Activated CD8-positive, alpha-beta memory T cell treated with anti-CD3 and anti-CD28 coated beads, Interleukin-2, amount 50 U/mL, for 1 hour (primary cell): Measurements from ENCODE around the gene AJAP1.
"Not testable (repeated sequence)": the region's sequence is repeated elsewhere in the genome, so short reads cannot be mapped to it uniquely, and the experiment has no call there.

ENCODE experiments used
- DNase-seq: peaks from one replicate; pipeline ENCODE4 v3.0.0-alpha.2; 2020; ENCODE audit errors: extremely low read depth

Gene AJAP1, protein sequence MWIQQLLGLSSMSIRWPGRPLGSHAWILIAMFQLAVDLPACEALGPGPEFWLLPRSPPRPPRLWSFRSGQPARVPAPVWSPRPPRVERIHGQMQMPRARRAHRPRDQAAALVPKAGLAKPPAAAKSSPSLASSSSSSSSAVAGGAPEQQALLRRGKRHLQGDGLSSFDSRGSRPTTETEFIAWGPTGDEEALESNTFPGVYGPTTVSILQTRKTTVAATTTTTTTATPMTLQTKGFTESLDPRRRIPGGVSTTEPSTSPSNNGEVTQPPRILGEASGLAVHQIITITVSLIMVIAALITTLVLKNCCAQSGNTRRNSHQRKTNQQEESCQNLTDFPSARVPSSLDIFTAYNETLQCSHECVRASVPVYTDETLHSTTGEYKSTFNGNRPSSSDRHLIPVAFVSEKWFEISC

DNA sequence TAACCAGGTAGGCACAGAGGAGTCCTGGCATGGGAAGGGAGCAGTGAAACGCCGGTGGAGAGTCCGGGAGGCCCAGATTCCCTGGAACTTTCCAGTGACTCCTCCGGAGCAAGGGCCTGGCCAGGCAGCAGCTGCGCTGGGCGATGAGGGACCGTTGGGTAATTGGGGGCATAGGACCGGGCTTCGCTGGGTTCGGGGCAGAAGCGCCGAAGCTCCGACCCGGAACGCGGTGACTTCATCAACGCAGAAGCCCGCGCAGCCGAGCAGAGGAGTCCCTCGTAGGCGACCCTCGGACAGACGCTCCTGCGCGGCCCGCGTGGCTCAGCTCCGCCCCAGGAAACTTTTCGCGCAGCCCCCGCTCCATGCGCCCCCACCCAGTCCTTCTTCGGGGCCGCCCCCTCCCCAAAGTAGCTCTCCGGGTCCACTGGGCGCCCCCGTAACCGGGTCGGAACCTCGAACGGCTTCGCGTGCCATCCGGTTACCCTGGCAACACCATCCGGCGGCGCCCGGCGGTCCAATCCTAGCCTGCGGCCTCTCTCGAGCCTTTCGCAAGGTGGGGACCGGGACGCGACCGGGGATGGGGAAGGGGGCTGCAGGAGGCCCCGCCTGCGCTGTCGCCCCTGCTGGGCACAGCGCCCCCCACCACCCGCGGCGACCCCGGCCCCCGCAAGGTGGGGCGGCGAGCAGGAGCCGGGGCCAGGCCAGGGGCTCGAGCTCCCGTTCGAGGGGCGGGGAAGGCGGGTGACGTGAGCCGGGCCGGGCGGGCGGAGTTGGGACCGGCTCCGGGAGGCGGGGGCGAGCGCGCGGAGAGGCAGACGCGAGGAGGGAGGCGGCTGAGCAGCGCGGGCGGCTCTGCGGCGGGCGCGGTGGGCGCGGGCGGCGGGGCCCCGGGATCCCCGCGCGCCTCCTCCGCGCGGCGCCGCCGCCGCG lies at the start of gene AJAP1:
Gene AJAP1 (plus strand): TSS at position 814 of the 930 bp plus-strand sequence. CDS start 817 bp downstream, outside the sequence.
- DNase-seq, result no peak

DNA sequence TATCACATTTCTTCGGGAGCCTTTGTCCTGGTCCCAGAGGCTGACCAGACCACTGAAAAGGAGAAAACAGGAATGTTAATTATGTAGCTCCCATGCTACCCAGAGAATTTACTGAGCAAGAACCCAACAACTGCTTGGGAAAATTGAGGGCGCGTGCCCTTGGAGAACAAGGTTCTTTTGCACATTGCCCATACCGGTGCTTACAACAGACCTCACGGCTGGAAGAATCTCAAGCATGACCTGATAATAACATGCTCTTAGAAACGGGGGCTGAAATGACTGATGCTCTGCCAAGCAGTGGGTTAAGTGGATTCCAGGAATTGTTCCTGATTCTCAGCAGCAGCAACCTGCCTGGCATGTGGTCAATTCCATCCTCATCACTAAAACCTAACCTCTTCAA lies 49.3 kb upstream of the AJAP1 start:
- no peak for DNase-seq

- no peak for DNase-seq
Measured at GRCh38 chr1:4611563-4612341, 42.7 kb upstream of the AJAP1 start.

GRCh38 chr1:4612991-4613390 lies 41.4 kb upstream of the AJAP1 start:
- no peak for DNase-seq

DNA sequence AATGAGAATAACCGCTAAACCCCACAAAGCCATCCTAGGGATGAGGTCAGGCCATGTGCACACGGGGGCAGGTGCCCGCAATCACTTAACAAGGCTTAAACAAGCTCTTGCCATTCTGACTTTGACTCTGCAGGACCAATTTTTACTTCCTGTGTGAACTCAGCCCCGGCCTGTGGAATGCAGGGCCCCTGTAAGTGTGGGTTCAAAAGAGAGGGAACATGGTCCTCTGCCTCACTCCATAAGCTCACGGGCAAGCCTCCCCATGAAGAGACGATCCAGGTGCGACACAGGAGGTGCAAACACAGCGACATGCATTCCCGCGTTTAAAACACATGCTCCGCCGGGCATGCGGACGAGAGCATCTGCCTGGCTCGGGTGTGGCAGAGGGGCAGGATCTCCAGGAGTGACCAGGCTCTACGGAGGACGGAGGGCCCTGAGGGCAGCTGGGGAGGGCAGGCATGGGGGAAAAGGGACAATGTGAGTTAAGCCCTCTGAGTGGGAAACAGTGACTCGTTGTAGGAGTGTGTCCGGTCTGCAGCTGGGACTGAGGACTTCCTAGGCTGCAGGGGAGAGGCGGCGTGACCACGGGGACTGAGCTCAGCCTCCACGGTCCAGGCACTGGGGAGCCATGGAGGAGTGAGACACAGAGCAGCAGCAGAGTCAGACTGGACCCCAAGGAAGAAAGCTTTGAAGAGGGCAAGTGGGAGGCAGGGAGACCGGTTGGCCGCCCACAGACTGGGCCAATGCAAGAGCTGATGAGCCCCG lies 40.6 kb upstream of the AJAP1 start:
- DNase-seq, result no peak

- no peak for DNase-seq
Measured at GRCh38 chr1:4614371-4615137, 39.9 kb upstream of the AJAP1 start.

GRCh38 chr1:4615138-4615470 lies 39.3 kb upstream of the AJAP1 start:
- DNase-seq, result no peak

- DNase-seq, result no peak
Measured at GRCh38 chr1:4615501-4615900, 38.9 kb upstream of the AJAP1 start.

DNA sequence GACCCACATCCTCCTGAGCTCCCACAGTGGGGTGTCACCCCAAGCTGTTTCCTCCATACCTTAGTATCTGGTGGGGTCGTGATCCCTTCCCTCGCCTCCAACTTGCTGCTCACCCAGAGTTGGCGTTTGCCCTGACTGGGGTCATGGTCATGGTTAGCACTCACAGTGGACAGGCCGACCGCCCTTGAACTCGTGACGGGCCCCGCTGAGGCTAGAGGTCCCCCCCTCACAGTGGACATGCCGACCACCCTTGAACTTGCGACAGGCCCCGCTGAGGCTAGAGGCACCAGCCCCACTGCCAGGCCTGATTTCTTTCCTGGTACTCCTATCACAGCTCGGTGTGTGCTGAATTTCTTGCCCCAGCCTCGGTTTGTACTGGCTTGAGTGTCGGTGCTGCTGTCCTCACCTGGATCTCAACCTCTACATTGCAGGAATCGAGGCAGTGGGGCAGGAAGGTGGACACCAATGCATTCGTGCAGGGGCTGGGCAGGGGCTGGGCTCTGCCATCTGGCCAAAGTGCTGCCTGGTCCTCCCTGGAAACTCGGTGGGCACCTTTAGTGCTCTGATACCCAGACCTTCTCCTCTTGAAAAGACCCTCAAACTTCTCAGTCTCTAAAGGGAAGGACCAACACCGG lies 37.5 kb upstream of the AJAP1 start:
- no peak for DNase-seq

DNA sequence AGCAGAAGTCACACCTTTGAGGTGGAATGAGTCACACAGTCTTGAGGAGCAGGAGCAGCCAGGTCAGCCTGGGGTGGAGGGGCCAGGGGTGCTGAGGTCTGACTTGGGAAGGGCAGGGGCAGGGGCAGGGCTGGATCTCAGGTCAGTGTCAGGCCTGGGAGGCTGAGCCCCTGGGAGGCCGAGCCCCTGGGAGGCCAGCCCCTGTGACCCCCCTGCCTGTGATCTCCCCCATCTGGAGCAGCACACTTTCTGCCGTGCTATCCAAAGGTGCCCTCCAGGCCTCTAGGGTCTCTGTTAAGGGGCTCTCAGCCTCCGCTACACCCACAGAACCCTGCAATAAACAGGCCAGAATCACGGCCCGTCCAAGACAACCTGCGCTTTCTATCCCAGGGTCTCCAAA lies 36.9 kb upstream of the AJAP1 start:
- DNase-seq, result no peak

- DNase-seq, result not testable (repeated sequence)
Measured at GRCh38 chr1:4618827-4619226, 35.6 kb upstream of the AJAP1 start.

DNA sequence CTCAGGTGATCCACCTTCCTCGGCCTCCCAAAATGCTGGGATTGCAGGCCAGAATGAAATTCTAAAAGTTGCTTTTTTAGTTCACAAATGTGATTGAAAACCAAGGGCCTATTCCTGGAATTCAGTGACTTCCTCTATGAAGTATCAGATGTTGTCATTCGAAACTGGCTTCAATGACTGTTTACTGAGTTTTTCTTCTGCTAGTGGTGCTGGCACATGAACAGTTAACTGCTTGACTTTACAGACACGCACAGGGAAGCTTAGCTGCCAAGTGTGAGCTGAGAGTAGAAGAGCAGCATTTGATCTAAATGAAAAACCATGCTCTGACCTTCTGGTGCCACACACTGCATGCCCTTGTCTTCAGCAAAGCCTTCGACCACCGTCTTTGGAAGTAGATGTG lies 32.8 kb upstream of the AJAP1 start:
- no peak for DNase-seq

GRCh38 chr1:4622821-4623220 lies 31.6 kb upstream of the AJAP1 start:
- no peak for DNase-seq

GRCh38 chr1:4624141-4624715 lies 30.2 kb upstream of the AJAP1 start:
- DNase-seq, result no peak

- no peak for DNase-seq
Measured at GRCh38 chr1:4624801-4625200, 29.6 kb upstream of the AJAP1 start.

GRCh38 chr1:4626061-4626460 lies 28.3 kb upstream of the AJAP1 start:
- no peak for DNase-seq

GRCh38 chr1:4626560-4627319 lies 27.7 kb upstream of the AJAP1 start:
- DNase-seq, result no peak

DNA sequence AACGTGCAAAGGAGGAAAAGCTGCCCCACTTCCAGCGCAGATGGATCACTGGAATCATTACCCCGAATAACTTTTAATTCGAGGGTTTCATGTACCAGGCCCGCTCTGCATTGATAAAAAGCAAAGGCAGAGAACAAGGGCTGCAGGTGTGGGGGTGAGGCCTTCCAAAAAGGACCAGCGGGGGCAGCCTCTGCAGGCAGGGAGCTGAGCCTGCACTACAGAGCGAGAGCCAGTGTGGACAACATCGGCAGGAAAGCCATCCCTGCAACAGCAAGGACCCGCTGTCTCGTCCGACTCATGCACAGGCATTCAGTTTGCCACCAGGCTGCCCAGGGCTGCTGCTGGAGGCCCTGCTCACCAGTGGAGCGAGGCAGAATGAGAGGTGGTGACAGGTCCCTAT lies 27.1 kb upstream of the AJAP1 start:
- DNase-seq, result no peak

- no peak for DNase-seq
Measured at GRCh38 chr1:4628992-4629391, 25.4 kb upstream of the AJAP1 start.
